ENCODE measurements around the gene PXK. TPM values are rescaled to one million over a fixed set of nuclear protein-coding genes. Genes with fewer than 3 reads are reported as not detected.

PXK gene
- total RNA-seq, 2 experiments from 2014 or later, result 22.2 to 23.6 TPM

GRCh38 chr3:58377168-58377567 is 44.5 kb downstream of the PXK start:
- H3K4me3 Mint-ChIP-seq, result no peak overlapping the region
- intact Hi-C loops (cut with micrococcal nuclease), result no loop called here
- H3K27me3 Mint-ChIP-seq, result no peaks in the 10 kb centered on the region
- H3K9me3 Mint-ChIP-seq, result no peaks in the 10 kb centered on the region
- H3K4me1 Mint-ChIP-seq (ENCODE audit: low read depth), result no peaks in the 10 kb centered on the region
- POLR2A ChIA-PET, result no interaction called here
- H3K27ac Mint-ChIP-seq, result no peak overlapping the region
- DNase-seq (no peak), ATAC-seq (no peak)
- no peak for TF ChIP-seq CTCF (IDR thresholded peaks at IDR 0.05)
- CTCF ChIA-PET, result interaction anchor here (1.0 kb wide), 1 partner anchor 57 kb away, joined by 3 read pairs; no protein-coding TSS in a partner anchor
- H3K36me3 Mint-ChIP-seq (ENCODE audit: low read depth), result peaks cover 3% of the 10 kb centered on the region

GRCh38 chr3:58377750-58378149 is 45.1 kb downstream of the PXK start:
- no peak for DNase-seq
- ChIA-PET POLR2A (interaction anchor here (1.0 kb wide), 1 partner anchor 14 kb away, joined by 3 read pairs; no protein-coding TSS in a partner anchor), CTCF (interaction anchor here (1.0 kb wide), 1 partner anchor 57 kb away, joined by 3 read pairs; no protein-coding TSS in a partner anchor)
- Mint-ChIP-seq H3K36me3 (ENCODE audit: low read depth) (peaks cover 3% of the 10 kb centered on the region), H3K27ac (no peak overlapping the region), H3K27me3 (no peaks in the 10 kb centered on the region), H3K4me1 (ENCODE audit: low read depth) (no peaks in the 10 kb centered on the region), H3K4me3 (no peak overlapping the region), H3K9me3 (no peaks in the 10 kb centered on the region)
- intact Hi-C loops (cut with micrococcal nuclease), result no loop called here
- no peak for TF ChIP-seq CTCF (IDR thresholded peaks at IDR 0.05)
- no peak for ATAC-seq

- ChIA-PET POLR2A (no interaction called here), CTCF (interaction anchor here (1.2 kb wide), 1 partner anchor 72 kb away, joined by 4 read pairs; the partner anchor contains the start of gene HTD2)
- ATAC-seq (no peak), DNase-seq (no peak)
- H3K4me1 Mint-ChIP-seq (ENCODE audit: low read depth), result no peaks in the 10 kb centered on the region
- H3K4me3 Mint-ChIP-seq, result no peak overlapping the region
- intact Hi-C loops (cut with micrococcal nuclease), result no loop called here
- no peaks in the 10 kb centered on the region for H3K27me3 Mint-ChIP-seq
- no peaks in the 10 kb centered on the region for H3K36me3 Mint-ChIP-seq (ENCODE audit: low read depth)
- TF ChIP-seq CTCF (IDR thresholded peaks at IDR 0.05), result no peak
- no peaks in the 10 kb centered on the region for H3K9me3 Mint-ChIP-seq
- no peak overlapping the region for H3K27ac Mint-ChIP-seq
These were observed 46.8 kb downstream of the PXK start for GRCh38 chr3:58379351-58380073.

GRCh38 chr3:58383476-58383875 is 50.8 kb downstream of the PXK start:
- no peaks in the 10 kb centered on the region for H3K27me3 Mint-ChIP-seq
- ATAC-seq, result no peak
- H3K9me3 Mint-ChIP-seq, result no peaks in the 10 kb centered on the region
- ChIA-PET POLR2A (no interaction called here), CTCF (no interaction called here)
- no peak overlapping the region for H3K4me3 Mint-ChIP-seq
- peaks cover 2% of the 10 kb centered on the region for H3K4me1 Mint-ChIP-seq (ENCODE audit: low read depth)
- no peaks in the 10 kb centered on the region for H3K36me3 Mint-ChIP-seq (ENCODE audit: low read depth)
- TF ChIP-seq CTCF (IDR thresholded peaks at IDR 0.05), result no peak
- no peak overlapping the region for H3K27ac Mint-ChIP-seq
- no peak for DNase-seq
- intact Hi-C loops (cut with micrococcal nuclease), result no loop called here

- Mint-ChIP-seq H3K36me3 (ENCODE audit: low read depth) (no peaks in the 10 kb centered on the region), H3K4me3 (no peak overlapping the region), H3K27me3 (no peaks in the 10 kb centered on the region), H3K4me1 (ENCODE audit: low read depth) (peaks cover 2% of the 10 kb centered on the region), H3K9me3 (no peaks in the 10 kb centered on the region), H3K27ac (no peak overlapping the region)
- ChIA-PET CTCF (no interaction called here), POLR2A (no interaction called here)
- no peak for ATAC-seq
- no peak for TF ChIP-seq CTCF (IDR thresholded peaks at IDR 0.05)
- intact Hi-C loops (cut with micrococcal nuclease), result no loop called here
- DNase-seq, result no peak
These were observed 51.2 kb downstream of the PXK start for GRCh38 chr3:58383904-58384303.

Measured in activated CD8-positive, alpha-beta T cell treated with anti-CD3 and anti-CD28 coated beads for 36 hours (primary cell).